ENCODE measurements around the gene DNAH11. TPM values are rescaled to one million over a fixed set of nuclear protein-coding genes. Genes with fewer than 3 reads are reported as not detected.

Gene DNAH11
- total RNA-seq, 2 donors from 2014 or later = 0.05 to 0.32 TPM

GRCh38 chr7:21544715-21545114 lies 1.9 kb downstream of the DNAH11 start:
- no peak for TF ChIP-seq CTCF (IDR thresholded peaks at IDR 0.05)
- Histone ChIP-seq H3K27me3 (peaks cover 26% of the 10 kb centered on the region), H3K4me3 (no peak overlapping the region), H3K9ac (ENCODE audit: low read depth in 2 of 2, low read length in 2 of 2) (no peak overlapping the region), H3K4me1 (peaks cover 7% of the 10 kb centered on the region), H3K9me3 (no peaks in the 10 kb centered on the region), H3K36me3 (no peaks in the 10 kb centered on the region), H3K27ac (no peak overlapping the region)
- no peak for DNase-seq
- intact Hi-C loops (cut with DNase I) = no loop called here

GRCh38 chr7:21547501-21547900 lies 4.7 kb downstream of the DNAH11 start:
- TF ChIP-seq CTCF (IDR thresholded peaks at IDR 0.05) = no peak
- H3K36me3 ChIP-seq = no peaks in the 10 kb centered on the region
- no peaks in the 10 kb centered on the region for H3K9me3 ChIP-seq
- H3K9ac ChIP-seq (ENCODE audit: low read depth in 2 of 2, low read length in 2 of 2) = no peak overlapping the region
- peaks cover 7% of the 10 kb centered on the region for H3K4me1 ChIP-seq
- no peak for DNase-seq
- peaks cover 26% of the 10 kb centered on the region for H3K27me3 ChIP-seq
- H3K27ac ChIP-seq = no peak overlapping the region
- no peak overlapping the region for H3K4me3 ChIP-seq
- intact Hi-C loops (cut with DNase I) = no loop called here

GRCh38 chr7:21548491-21548890 lies 5.7 kb downstream of the DNAH11 start:
- intact Hi-C loops (cut with DNase I) = no loop called here
- H3K27me3 ChIP-seq = peaks cover 17% of the 10 kb centered on the region
- H3K4me3 ChIP-seq = no peak overlapping the region
- no peaks in the 10 kb centered on the region for H3K9me3 ChIP-seq
- no peak overlapping the region for H3K27ac ChIP-seq
- DNase-seq = no peak
- no peak for TF ChIP-seq CTCF (IDR thresholded peaks at IDR 0.05)
- H3K9ac ChIP-seq (ENCODE audit: low read depth in 2 of 2, low read length in 2 of 2) = no peak overlapping the region
- H3K4me1 ChIP-seq = no peaks in the 10 kb centered on the region
- no peaks in the 10 kb centered on the region for H3K36me3 ChIP-seq

GRCh38 chr7:21550076-21550475 lies 7.2 kb downstream of the DNAH11 start:
- Histone ChIP-seq H3K9me3 (no peaks in the 10 kb centered on the region), H3K27ac (no peak overlapping the region), H3K4me3 (no peak overlapping the region), H3K9ac (ENCODE audit: low read depth in 2 of 2, low read length in 2 of 2) (no peak overlapping the region), H3K4me1 (no peaks in the 10 kb centered on the region), H3K36me3 (no peaks in the 10 kb centered on the region), H3K27me3 (peaks cover 10% of the 10 kb centered on the region)
- TF ChIP-seq CTCF (IDR thresholded peaks at IDR 0.05) = no peak
- no peak for DNase-seq
- intact Hi-C loops (cut with DNase I) = no loop called here

- H3K36me3 ChIP-seq = no peaks in the 10 kb centered on the region
- H3K4me3 ChIP-seq = no peak overlapping the region
- DNase-seq = no peak
- no peaks in the 10 kb centered on the region for H3K4me1 ChIP-seq
- intact Hi-C loops (cut with DNase I) = no loop called here
- no peak overlapping the region for H3K9ac ChIP-seq (ENCODE audit: low read depth in 2 of 2, low read length in 2 of 2)
- TF ChIP-seq CTCF (IDR thresholded peaks at IDR 0.05) = no peak
- H3K27me3 ChIP-seq = peaks cover 2% of the 10 kb centered on the region
- no peaks in the 10 kb centered on the region for H3K9me3 ChIP-seq
- H3K27ac ChIP-seq = no peak overlapping the region
Measured at GRCh38 chr7:21550821-21551531, 8.1 kb downstream of the DNAH11 start.

Measured in colonic mucosa (tissue), 4 donors.